A549 (cell line): ENCODE data around the gene SCUBE1. TPM values are rescaled to one million over a fixed set of nuclear protein-coding genes. Genes with fewer than 3 reads are reported as not detected.

Experiments
- ATAC-seq, 2 experiments: fragments of 200-7000 bp in 1 of 2; fragments of >200 bp in 1 of 2; cut with Nextera tagmentation in 1 of 2; cut with Tn5 transposase in 1 of 2; 3 replicates each; pipeline versions ENCODE4 v1.8.0 to v1.9.1; 2018 to 2020; ENCODE audit warnings: mild to moderate bottlenecking in 1 of 2, moderate library complexity in 1 of 2
- CTCF ChIA-PET: fragments of 300-600 bp; sonication (Branson Sonifier 250); formaldehyde crosslinking; extraction: SDS; loops from one replicate; lab custom pipeline; 2021; ENCODE audit warnings: antibody characterized with exemption, inconsistent platforms; lab: Yijun Ruan, JAX
- POLR2A ChIA-PET: fragments of 350-600 bp; formaldehyde crosslinking; extraction: SDS; loops from one replicate; lab custom pipeline; 2021; ENCODE audit warnings: antibody characterized with exemption, inconsistent platforms; lab: Yijun Ruan, JAX
- DNase-seq, 2 experiments: peaks; one replicate each; pipeline versions ENCODE4 v3.0.0 to v3.0.0-alpha.2; 2011 to 2016; ENCODE audit warnings: low read depth in 1 of 2, low spot score in 1 of 2
- FAIRE-seq: peaks from 2 replicates; lab custom pipeline; 2011; peaks lifted over from hg19 to GRCh38; lab: Jason Lieb, UNC
- H3K27ac ChIP-seq, 2 experiments: fragments of >200 bp; sonication (Bioruptor Twin); formaldehyde crosslinking; 3 replicates each; pipeline ENCODE4 v1.5.1; 2016 to 2017
- H3K4me1 ChIP-seq: fragments of >200 bp; sonication (Bioruptor Twin); formaldehyde crosslinking; 3 replicates; pipeline ENCODE4 v1.6.1; 2016
- H3K4me2 ChIP-seq: fragments of >200 bp; sonication (Bioruptor Twin); formaldehyde crosslinking; 3 replicates; pipeline ENCODE4 v1.6.1; 2016
- H3K4me3 ChIP-seq: fragments of >200 bp; sonication (Bioruptor Twin); formaldehyde crosslinking; 3 replicates; pipeline ENCODE4 v1.5.1; 2016
- H3K9me3 ChIP-seq: fragments of >200 bp; sonication (Bioruptor Twin); formaldehyde crosslinking; 3 replicates; pipeline ENCODE4 v1.6.1; 2016
- CBX8 ChIP-seq: fragments of 200-600 bp; sonication (generic); IDR thresholded peaks from 2 replicates; pipeline ENCODE4 v1.6.1; 2016
- CHD4 ChIP-seq: fragments of 200-600 bp; sonication (generic); IDR thresholded peaks from 2 replicates; pipeline ENCODE4 v1.6.1; 2016; ENCODE audit warnings: antibody characterized with exemption, mild to moderate bottlenecking, borderline replicate concordance
- EHMT2 ChIP-seq: fragments of 200-600 bp; sonication (generic); IDR thresholded peaks from 2 replicates; pipeline ENCODE4 v1.6.1; 2016; ENCODE audit warnings: antibody characterized with exemption, low read depth, mild to moderate bottlenecking, moderate library complexity
- EP300 ChIP-seq, 2 experiments: fragments of >200 bp; sonication (Bioruptor Twin); formaldehyde crosslinking; IDR thresholded peaks; 2 replicates in 1 of 2; 3 replicates in 1 of 2; pipeline ENCODE4 v1.6.1; 2016 to 2017
- FOXS1 ChIP-seq: fragments of 250-450 bp; sonication (Bioruptor Pico); IDR thresholded peaks from 2 replicates; pipeline ENCODE4 v1.5.0; 2020; ENCODE audit warnings: mild to moderate bottlenecking, moderate library complexity
- HEYL ChIP-seq: fragments of 250-450 bp; sonication (Bioruptor Pico); IDR thresholded peaks from 2 replicates; pipeline ENCODE4 v1.8.0; 2021; ENCODE audit warnings: mild to moderate bottlenecking, moderate library complexity
- HOXA7 ChIP-seq: fragments of 250-450 bp; sonication (Bioruptor Pico); IDR thresholded peaks from 2 replicates; pipeline ENCODE4 v1.5.0; 2020; ENCODE audit warnings: mild to moderate bottlenecking, moderate library complexity
- JUN ChIP-seq, 2 experiments: fragments of >200 bp; sonication (Bioruptor Twin); formaldehyde crosslinking; IDR thresholded peaks; 2 replicates in 1 of 2; 3 replicates in 1 of 2; pipeline ENCODE4 v1.6.1; 2016 to 2017
- JUNB ChIP-seq: fragments of >200 bp; sonication (Bioruptor Twin); formaldehyde crosslinking; IDR thresholded peaks from 2 replicates; pipeline ENCODE4 v1.6.1; 2016
- KDM5A ChIP-seq: fragments of 200-600 bp; sonication (generic); IDR thresholded peaks from 2 replicates; pipeline ENCODE4 v1.6.1; 2016; ENCODE audit warnings: antibody characterized with exemption, mild to moderate bottlenecking
- MAFK ChIP-seq: fragments of 450-650 bp; IDR thresholded peaks from 2 replicates; pipeline ENCODE4 v1.6.1; 2014; ENCODE audit not compliant: partially characterized antibody
- NFE2L2 ChIP-seq: fragments of 150-350 bp; conservative IDR thresholded peaks from 2 replicates; pipeline ENCODE4 v1.6.1; 2014; ENCODE audit warnings: low read length
- NPAS2 ChIP-seq: fragments of 250-450 bp; sonication (Bioruptor Pico); IDR thresholded peaks from 2 replicates; pipeline ENCODE4 v1.8.0; 2022; ENCODE audit warnings: mild to moderate bottlenecking, moderate library complexity, borderline replicate concordance
- NR3C1 ChIP-seq: fragments of >200 bp; sonication (Bioruptor Twin); formaldehyde crosslinking; IDR thresholded peaks from 3 replicates; pipeline ENCODE4 v1.6.1; 2017
- PHF8 ChIP-seq: fragments of 200-600 bp; sonication (generic); IDR thresholded peaks from 2 replicates; pipeline ENCODE4 v1.6.1; 2016; ENCODE audit warnings: low read depth, mild to moderate bottlenecking, antibody characterized with exemption, moderate library complexity, borderline replicate concordance
- POLR2A ChIP-seq: IDR thresholded peaks from 2 replicates; pipeline ENCODE4 v1.6.1; 2012; ENCODE audit warnings: mild to moderate bottlenecking, low read length
- RARB ChIP-seq: fragments of 250-450 bp; sonication (Bioruptor Pico); IDR thresholded peaks from 2 replicates; pipeline ENCODE4 v1.8.0; 2021; ENCODE audit warnings: mild to moderate bottlenecking, moderate library complexity
- SMC3 ChIP-seq: fragments of >200 bp; sonication (Bioruptor Twin); formaldehyde crosslinking; IDR thresholded peaks from 3 replicates; pipeline ENCODE4 v1.6.1; 2018; ENCODE audit warnings: inconsistent platforms
- SREBF2 ChIP-seq: fragments of 450-650 bp; IDR thresholded peaks from 2 replicates; pipeline ENCODE4 v1.6.1; 2014; ENCODE audit warnings: mild to moderate bottlenecking, moderate library complexity
- ZC3H11A ChIP-seq: fragments of 450-650 bp; IDR thresholded peaks from 2 replicates; pipeline ENCODE4 v1.6.1; 2014; ENCODE audit warnings: antibody characterized with exemption, mild to moderate bottlenecking
- ZSCAN20 ChIP-seq: fragments of 250-450 bp; sonication (Bioruptor Pico); IDR thresholded peaks from 2 replicates; pipeline ENCODE4 v1.8.0; 2022; ENCODE audit warnings: mild to moderate bottlenecking, moderate library complexity
- WGBS: methylation state at CpG from one replicate; pipeline ENCODE4 v1.1.6; 2017; ENCODE audit errors: missing lambda C conversion rate; 5-methylcytosine and 5-hydroxymethylcytosine counted together
- polyA plus RNA-seq, 4 experiments: library from polyadenylated mRNA; depleted of rRNA in 3 of 4; stranded (reverse); fragments of >200 nt; fragmentation: RNase III in 1 of 4; extraction: RNeasy Plus Mini Kit Qiagen cat#74134 plus additional on column Dnase treatment in 1 of 4; gene quantifications; 2 replicates in 3 of 4; 3 replicates in 1 of 4; pipeline ENCODE4 v1.2.3, GENCODE V29; 2011 to 2017
- TF ChIP-seq, protein P1 (sequence below): fragments of 450-650 bp; IDR thresholded peaks from 2 replicates; pipeline ENCODE4 v1.6.1; 2014; ENCODE audit warnings: antibody characterized with exemption
- TF ChIP-seq, protein P2 (sequence below): IDR thresholded peaks from 2 replicates; pipeline ENCODE4 v1.6.1; 2012
- TF ChIP-seq, protein P3 (sequence below): fragments of 200-600 bp; sonication (generic); IDR thresholded peaks from 2 replicates; pipeline ENCODE4 v1.6.1; 2016; ENCODE audit warnings: antibody characterized with exemption, mild to moderate bottlenecking, moderate library complexity
- TF ChIP-seq, protein P4 (sequence below): fragments of 150-350 bp; IDR thresholded peaks from 2 replicates; pipeline ENCODE4 v1.6.1; 2014; ENCODE audit warnings: low read depth, mild to moderate bottlenecking, low read length
- TF ChIP-seq, protein P5 (sequence below): fragments of >200 bp; sonication (Bioruptor Twin); formaldehyde crosslinking; IDR thresholded peaks from 2 replicates; pipeline ENCODE4 v1.6.1; 2016

SCUBE1 gene
- polyA plus RNA-seq, 2 of the 4 experiments (the other 2 are of a cell fraction) = 0.01 to 0.12 TPM

DNA sequence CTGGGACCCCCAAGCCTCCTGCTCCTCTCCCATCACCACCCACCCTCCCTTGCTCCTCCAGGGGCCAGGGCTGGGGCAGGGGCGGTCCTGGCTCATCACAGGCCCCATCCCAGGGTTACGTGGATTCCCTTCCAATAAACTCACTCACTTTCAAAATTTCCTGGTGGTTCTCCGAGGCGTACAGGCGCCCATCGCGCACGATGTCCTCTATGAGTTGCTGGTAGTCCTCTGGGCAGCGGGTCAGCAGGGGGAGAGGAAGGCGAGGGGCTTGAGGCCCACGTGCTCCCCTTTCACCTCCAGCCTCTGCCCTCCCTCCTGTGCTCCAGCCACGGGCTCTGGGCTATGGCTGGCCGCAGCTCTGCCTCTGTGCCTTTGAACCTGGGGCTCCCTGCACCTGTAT is 135.8 kb downstream of the SCUBE1 start:
- POLR2A ChIA-PET = no interaction called here
- H3K27ac ChIP-seq = no peak overlapping the region
- H3K4me2 ChIP-seq = no peak overlapping the region
- 80% methylated on average over 4 of the region's 13 CpGs for WGBS
- FAIRE-seq = no peak
- no peak for DNase-seq
- TF ChIP-seq FOXS1 (no peak), NR3C1 (no peak), CHD4 (no peak), HEYL (no peak), ZSCAN20 (CRISPR knock-in tag) (no peak), JUN (IDR thresholded peaks at IDR 0.05) (no peak), PHF8 (no peak), JUNB (no peak), POLR2A (no peak)
- TF ChIP-seq, protein P1, sequence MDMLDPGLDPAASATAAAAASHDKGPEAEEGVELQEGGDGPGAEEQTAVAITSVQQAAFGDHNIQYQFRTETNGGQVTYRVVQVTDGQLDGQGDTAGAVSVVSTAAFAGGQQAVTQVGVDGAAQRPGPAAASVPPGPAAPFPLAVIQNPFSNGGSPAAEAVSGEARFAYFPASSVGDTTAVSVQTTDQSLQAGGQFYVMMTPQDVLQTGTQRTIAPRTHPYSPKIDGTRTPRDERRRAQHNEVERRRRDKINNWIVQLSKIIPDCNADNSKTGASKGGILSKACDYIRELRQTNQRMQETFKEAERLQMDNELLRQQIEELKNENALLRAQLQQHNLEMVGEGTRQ = no peak
- no peak overlapping the region for H3K4me3 ChIP-seq
- no peaks in the 10 kb centered on the region for H3K4me1 ChIP-seq
- CTCF ChIA-PET = interaction anchor here (1.8 kb wide), 1 partner anchor 20 kb away, joined by 4 read pairs; the partner anchor contains the start of gene TTLL12
- ATAC-seq = no peak
- H3K9me3 ChIP-seq = no peaks in the 10 kb centered on the region

DNA sequence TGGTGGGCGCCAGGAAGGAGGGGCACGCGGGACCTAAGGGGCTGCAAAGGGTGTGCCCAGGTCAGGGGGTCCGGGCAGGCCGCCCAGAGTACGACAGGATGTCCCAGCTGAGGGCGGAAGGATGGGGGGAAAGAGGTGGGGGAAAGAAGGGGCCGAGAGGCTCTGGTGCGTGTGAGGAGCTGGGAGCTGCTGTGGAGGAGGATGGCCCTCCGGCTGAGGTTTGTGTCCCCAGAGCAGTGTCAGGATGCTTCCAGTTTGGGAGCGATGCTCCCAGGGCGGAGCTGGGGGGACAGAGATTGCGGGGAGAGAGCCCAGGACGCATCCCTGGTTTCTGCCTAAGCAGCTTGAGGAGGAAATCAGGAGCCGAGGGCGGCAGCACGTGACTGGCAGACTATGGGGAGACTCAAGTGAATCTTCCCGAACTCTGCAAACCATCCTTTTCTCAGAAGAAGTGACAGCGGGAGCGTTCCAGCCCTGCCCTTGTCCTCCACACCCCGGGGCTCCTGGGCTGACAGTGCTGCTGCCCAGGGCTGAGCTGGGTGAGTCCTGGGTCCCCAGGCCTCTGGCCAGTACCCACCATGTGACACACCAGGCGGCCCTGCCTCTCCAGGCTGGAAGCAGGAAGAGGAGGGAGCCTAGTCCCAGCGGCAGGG is 136.5 kb downstream of the SCUBE1 start:
- TF ChIP-seq, protein P2, sequence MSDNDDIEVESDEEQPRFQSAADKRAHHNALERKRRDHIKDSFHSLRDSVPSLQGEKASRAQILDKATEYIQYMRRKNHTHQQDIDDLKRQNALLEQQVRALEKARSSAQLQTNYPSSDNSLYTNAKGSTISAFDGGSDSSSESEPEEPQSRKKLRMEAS = no peak
- TF ChIP-seq NFE2L2 (no peak), KDM5A (no peak), EP300 (IDR thresholded peaks at IDR 0.05) (no peak), NR3C1 (no peak), SREBF2 (no peak), RARB (no peak), POLR2A (no peak), CHD4 (no peak), ZC3H11A (no peak), MAFK (no peak), EHMT2 (no peak), CBX8 (no peak), HOXA7 (CRISPR knock-in tag) (no peak), NPAS2 (CRISPR knock-in tag) (no peak), SMC3 (no peak), FOXS1 (no peak)
- TF ChIP-seq, protein P3, sequence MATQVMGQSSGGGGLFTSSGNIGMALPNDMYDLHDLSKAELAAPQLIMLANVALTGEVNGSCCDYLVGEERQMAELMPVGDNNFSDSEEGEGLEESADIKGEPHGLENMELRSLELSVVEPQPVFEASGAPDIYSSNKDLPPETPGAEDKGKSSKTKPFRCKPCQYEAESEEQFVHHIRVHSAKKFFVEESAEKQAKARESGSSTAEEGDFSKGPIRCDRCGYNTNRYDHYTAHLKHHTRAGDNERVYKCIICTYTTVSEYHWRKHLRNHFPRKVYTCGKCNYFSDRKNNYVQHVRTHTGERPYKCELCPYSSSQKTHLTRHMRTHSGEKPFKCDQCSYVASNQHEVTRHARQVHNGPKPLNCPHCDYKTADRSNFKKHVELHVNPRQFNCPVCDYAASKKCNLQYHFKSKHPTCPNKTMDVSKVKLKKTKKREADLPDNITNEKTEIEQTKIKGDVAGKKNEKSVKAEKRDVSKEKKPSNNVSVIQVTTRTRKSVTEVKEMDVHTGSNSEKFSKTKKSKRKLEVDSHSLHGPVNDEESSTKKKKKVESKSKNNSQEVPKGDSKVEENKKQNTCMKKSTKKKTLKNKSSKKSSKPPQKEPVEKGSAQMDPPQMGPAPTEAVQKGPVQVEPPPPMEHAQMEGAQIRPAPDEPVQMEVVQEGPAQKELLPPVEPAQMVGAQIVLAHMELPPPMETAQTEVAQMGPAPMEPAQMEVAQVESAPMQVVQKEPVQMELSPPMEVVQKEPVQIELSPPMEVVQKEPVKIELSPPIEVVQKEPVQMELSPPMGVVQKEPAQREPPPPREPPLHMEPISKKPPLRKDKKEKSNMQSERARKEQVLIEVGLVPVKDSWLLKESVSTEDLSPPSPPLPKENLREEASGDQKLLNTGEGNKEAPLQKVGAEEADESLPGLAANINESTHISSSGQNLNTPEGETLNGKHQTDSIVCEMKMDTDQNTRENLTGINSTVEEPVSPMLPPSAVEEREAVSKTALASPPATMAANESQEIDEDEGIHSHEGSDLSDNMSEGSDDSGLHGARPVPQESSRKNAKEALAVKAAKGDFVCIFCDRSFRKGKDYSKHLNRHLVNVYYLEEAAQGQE = no peak
- TF ChIP-seq, protein P4, sequence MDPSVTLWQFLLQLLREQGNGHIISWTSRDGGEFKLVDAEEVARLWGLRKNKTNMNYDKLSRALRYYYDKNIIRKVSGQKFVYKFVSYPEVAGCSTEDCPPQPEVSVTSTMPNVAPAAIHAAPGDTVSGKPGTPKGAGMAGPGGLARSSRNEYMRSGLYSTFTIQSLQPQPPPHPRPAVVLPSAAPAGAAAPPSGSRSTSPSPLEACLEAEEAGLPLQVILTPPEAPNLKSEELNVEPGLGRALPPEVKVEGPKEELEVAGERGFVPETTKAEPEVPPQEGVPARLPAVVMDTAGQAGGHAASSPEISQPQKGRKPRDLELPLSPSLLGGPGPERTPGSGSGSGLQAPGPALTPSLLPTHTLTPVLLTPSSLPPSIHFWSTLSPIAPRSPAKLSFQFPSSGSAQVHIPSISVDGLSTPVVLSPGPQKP = no peak
- TF ChIP-seq, protein P5, sequence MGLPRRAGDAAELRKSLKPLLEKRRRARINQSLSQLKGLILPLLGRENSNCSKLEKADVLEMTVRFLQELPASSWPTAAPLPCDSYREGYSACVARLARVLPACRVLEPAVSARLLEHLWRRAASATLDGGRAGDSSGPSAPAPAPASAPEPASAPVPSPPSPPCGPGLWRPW = no peak
- H3K4me1 ChIP-seq = no peaks in the 10 kb centered on the region
- H3K4me2 ChIP-seq = no peak overlapping the region
- H3K9me3 ChIP-seq = no peaks in the 10 kb centered on the region
- H3K4me3 ChIP-seq = no peak overlapping the region
- POLR2A ChIA-PET = no interaction called here
- H3K27ac ChIP-seq = no peak overlapping the region
- FAIRE-seq = no peak
- DNase-seq = no peak
- CTCF ChIA-PET = interaction anchor here (1.8 kb wide), 1 partner anchor 20 kb away, joined by 4 read pairs; the partner anchor contains the start of gene TTLL12
- WGBS = 69% methylated on average over 10 of the region's 23 CpGs
- peak in 1 of 2 experiments; percentile 22; a peak in 1 of 6 replicates for ATAC-seq
